Measurements from ENCODE around the gene LTF. TPM values are rescaled to one million over a fixed set of nuclear protein-coding genes. Genes with fewer than 3 reads are reported as not detected.

The LTF gene
- total and polyA plus RNA-seq, 8 donors: 6.9 to 21.0 (median 11.2) TPM

DNA sequence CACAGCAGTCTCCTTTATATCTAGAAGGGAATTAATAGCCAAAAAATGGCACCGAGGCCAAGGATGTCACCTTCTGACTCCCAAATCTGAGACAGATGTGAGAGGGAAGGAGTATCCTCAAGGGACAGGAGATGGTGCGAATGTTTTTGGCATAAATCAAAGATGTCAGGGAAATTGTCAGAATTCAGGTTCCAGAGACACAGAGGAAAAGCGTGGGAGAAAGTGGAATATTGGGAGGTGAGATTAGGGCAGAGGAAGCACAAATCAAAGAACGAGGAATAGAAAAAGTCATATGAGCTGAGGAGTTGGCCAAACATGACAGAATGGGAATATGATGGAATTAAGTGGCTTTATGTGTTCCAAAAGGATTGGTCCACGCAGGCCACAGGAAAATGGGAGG, 63.9 kb downstream of the LTF start:
- intact Hi-C loops (cut with DNase I): no loop called here
- DNase-seq: no peak
- no peaks in the 10 kb centered on the region for H3K36me3 ChIP-seq
- H3K27me3 ChIP-seq: no peaks in the 10 kb centered on the region
- H3K9me3 ChIP-seq: no peaks in the 10 kb centered on the region
- ATAC-seq: no peak
- 85 to 90% methylated on average over 5 of the region's 5 CpGs for WGBS, 2 donors
- H3K27ac ChIP-seq: no peak overlapping the region
- TF ChIP-seq, protein P1, sequence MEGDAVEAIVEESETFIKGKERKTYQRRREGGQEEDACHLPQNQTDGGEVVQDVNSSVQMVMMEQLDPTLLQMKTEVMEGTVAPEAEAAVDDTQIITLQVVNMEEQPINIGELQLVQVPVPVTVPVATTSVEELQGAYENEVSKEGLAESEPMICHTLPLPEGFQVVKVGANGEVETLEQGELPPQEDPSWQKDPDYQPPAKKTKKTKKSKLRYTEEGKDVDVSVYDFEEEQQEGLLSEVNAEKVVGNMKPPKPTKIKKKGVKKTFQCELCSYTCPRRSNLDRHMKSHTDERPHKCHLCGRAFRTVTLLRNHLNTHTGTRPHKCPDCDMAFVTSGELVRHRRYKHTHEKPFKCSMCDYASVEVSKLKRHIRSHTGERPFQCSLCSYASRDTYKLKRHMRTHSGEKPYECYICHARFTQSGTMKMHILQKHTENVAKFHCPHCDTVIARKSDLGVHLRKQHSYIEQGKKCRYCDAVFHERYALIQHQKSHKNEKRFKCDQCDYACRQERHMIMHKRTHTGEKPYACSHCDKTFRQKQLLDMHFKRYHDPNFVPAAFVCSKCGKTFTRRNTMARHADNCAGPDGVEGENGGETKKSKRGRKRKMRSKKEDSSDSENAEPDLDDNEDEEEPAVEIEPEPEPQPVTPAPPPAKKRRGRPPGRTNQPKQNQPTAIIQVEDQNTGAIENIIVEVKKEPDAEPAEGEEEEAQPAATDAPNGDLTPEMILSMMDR (IDR thresholded peaks at IDR 0.05): no peak
- no peak overlapping the region for H3K4me3 ChIP-seq
- H3K4me1 ChIP-seq: peaks cover 0 to 13% (median 0%) of the 10 kb centered on the region in 3 donors
- FAIRE-seq: no peak

DNA sequence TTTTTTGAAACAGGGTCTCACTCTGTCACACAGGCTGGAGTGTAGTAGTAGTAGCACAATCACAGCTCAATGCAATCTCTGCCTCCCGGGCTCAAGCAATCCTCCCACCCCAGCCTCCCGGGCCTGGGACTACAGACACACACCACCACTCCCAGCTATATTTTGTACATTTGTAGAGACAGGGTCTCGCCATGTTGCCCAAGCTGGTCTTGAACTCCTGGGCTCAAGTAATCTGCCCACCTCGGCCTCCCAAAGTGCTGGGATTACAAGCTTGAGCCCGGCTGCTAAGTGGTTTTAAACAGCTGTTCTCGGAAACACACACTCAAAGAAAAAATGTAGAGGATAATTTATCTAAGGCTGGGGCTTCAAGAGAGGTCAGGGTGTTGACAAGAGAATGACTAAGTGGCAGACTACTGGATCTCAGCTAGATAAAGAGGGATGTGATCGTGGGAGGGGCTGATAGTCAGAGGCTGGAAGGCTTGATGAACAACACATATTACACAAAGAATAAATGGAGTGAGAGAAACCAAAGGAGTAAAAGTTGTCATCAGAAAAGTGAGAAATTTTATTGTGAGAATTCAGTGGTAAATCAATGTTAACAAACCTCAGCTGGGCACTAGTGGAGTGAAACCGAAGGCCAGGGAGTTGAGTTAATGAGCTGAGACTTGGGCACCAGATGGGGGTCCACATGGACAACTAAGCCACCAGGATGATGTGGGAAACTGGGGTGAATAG, 64.5 kb downstream of the LTF start:
- peaks cover 0 to 6% (median 0%) of the 10 kb centered on the region in 3 donors for H3K4me1 ChIP-seq
- H3K27me3 ChIP-seq: no peaks in the 10 kb centered on the region
- DNase-seq (no peak), ATAC-seq (no peak), FAIRE-seq (no peak)
- H3K9me3 ChIP-seq: no peaks in the 10 kb centered on the region
- intact Hi-C loops (cut with DNase I): no loop called here
- H3K27ac ChIP-seq: no peak overlapping the region
- TF ChIP-seq, protein P1 (IDR thresholded peaks at IDR 0.05): no peak
- 78 to 82% methylated on average over 8 of the region's 8 CpGs for WGBS, 2 donors
- no peaks in the 10 kb centered on the region for H3K36me3 ChIP-seq
- H3K4me3 ChIP-seq: no peak overlapping the region

DNA sequence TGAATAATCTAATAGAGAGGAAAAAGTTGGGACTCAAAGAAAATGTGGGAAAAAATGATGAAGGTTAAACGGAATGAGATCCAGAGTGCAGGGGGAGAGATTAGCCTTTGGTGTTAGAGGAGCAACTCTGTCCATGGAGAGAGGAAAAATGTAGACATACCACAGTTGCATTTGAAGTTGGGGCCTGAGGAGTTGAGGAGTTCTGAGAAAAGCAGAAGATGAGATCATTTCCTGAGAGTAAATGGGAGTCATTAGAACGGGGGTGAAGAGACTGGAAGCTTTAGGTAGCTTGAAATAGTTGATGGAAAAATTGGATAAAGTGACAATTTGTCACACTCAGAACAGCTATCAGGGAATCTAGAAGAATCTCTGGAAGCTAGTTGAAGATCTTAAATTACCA, 65.1 kb downstream of the LTF start:
- Histone ChIP-seq H3K36me3 (no peaks in the 10 kb centered on the region), H3K27me3 (no peaks in the 10 kb centered on the region), H3K27ac (no peak overlapping the region), H3K4me1 (no peaks in the 10 kb centered on the region), H3K4me3 (no peak overlapping the region), H3K9me3 (no peaks in the 10 kb centered on the region)
- TF ChIP-seq, protein P1 (IDR thresholded peaks at IDR 0.05): no peak
- FAIRE-seq (no peak), ATAC-seq (peak in 1 of 4 donors; percentile 17), DNase-seq (no peak)
- WGBS, 2 donors: 64 to 77% methylated on average over 2 of the region's 2 CpGs
- intact Hi-C loops (cut with DNase I): no loop called here

DNA sequence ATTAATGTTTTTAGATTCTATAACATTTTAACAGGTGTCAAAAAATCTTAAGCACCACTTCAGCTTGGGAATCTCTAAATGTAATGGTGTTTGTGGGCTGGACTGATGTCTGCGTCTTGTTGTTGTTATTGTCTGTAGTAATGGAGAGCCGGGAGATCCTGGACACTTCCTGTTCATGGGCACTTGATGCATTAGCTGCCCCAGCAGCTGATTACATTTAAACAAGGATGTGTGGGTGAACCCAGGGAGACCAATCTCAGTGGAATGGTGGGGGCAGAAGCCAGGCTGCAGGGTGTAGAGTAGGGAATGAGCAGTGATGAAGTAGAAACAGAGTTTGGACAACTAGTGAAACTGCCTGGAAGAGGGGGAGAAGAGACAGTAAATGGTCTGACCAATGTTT, 65.6 kb downstream of the LTF start:
- H3K36me3 ChIP-seq: no peaks in the 10 kb centered on the region
- H3K4me3 ChIP-seq: no peak overlapping the region
- no peak for ATAC-seq
- H3K27ac ChIP-seq: no peak overlapping the region
- no peaks in the 10 kb centered on the region for H3K27me3 ChIP-seq
- no peak for FAIRE-seq
- no peak for DNase-seq
- intact Hi-C loops (cut with DNase I): no loop called here
- no peaks in the 10 kb centered on the region for H3K4me1 ChIP-seq
- TF ChIP-seq, protein P1 (IDR thresholded peaks at IDR 0.05): no peak
- WGBS, 2 donors: 83 to 90% methylated on average over 2 of the region's 2 CpGs
- H3K9me3 ChIP-seq: no peaks in the 10 kb centered on the region

DNA sequence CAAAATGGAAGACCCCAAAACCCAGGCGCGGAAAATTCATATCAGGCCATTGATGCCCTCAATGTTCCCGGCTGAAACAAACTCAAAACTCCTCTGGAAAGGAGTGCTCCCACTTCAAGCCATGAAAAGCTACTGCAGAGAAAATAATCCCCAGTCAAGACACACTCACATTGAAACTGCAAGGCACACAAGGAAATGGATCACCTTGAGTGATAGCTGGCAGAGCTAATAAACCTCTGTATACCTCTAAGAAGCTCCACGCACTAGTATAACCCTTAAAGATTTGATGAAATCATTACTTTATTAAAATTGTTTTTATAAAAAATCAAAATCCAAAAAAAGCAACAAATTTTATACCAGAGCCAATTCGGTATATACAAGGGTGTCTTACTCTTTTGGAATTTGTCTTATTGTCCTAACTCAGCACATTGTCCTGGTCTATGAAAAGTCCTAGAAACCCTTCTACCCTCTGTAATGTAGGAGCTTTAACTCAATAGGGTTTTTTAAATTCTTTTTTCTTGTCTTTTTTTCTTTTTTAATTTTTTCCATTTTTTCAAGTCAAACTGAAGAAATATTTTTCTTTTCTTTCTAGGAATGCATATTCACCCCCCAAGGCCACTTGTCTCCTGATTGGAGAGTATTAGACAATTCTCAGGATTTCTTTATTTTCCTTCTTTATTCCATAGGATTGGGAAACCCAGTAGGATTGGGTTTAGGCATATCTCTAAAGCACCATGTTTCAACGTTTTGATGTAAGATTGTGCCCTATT, 66.3 kb downstream of the LTF start:
- TF ChIP-seq, protein P1 (IDR thresholded peaks at IDR 0.05): no peak
- H3K27ac ChIP-seq: no peak overlapping the region
- H3K4me3 ChIP-seq: no peak overlapping the region
- no peak for FAIRE-seq
- no peaks in the 10 kb centered on the region for H3K9me3 ChIP-seq
- DNase-seq: no peak
- no peaks in the 10 kb centered on the region for H3K27me3 ChIP-seq
- 92 to 93% methylated on average over 6 of the region's 6 CpGs for WGBS, 2 donors
- H3K36me3 ChIP-seq: no peaks in the 10 kb centered on the region
- no peak for ATAC-seq
- intact Hi-C loops (cut with DNase I): no loop called here
- H3K4me1 ChIP-seq: no peaks in the 10 kb centered on the region

All from pancreas (tissue), 10 donors.